ENCODE results near the gene PLXNA4.

- TF ChIP-seq CTCF (IDR thresholded peaks at IDR 0.05; ENCODE audit: low read length): no peak
- no peak for TF ChIP-seq EZH2 (IDR thresholded peaks at IDR 0.05; ENCODE audit: borderline replicate concordance, low read length)
Observed at GRCh38 chr7:132291481-132291880, 284.8 kb downstream of the PLXNA4 start.
